Measurements from ENCODE around the gene GALNT2. TPM values are rescaled to one million over a fixed set of nuclear protein-coding genes. Genes with fewer than 3 reads are reported as not detected.

The GALNT2 gene
- total and polyA plus RNA-seq, 12 donors: 9.7 to 35.1 (median 25.8) TPM

GRCh38 chr1:230291731-230292620 is 224.9 kb downstream of the GALNT2 start:
- no peaks in the 10 kb centered on the region for H3K9me3 ChIP-seq
- no peaks in the 10 kb centered on the region for H3K36me3 ChIP-seq
- no peak overlapping the region for H3K27ac ChIP-seq

GRCh38 chr1:230292689-230293389 is 225.8 kb downstream of the GALNT2 start:
- ATAC-seq (no peak), DNase-seq (no peak)
- Histone ChIP-seq H3K27ac (no peak overlapping the region), H3K4me3 (no peak overlapping the region), H3K27me3 (peaks cover 0 to 8% (median 0%) of the 10 kb centered on the region in 7 donors), H3K36me3 (no peaks in the 10 kb centered on the region), H3K9me3 (no peaks in the 10 kb centered on the region), H3K4me1 (no peaks in the 10 kb centered on the region)
- intact Hi-C loops (cut with DNase I): no loop called here
- TF ChIP-seq CTCF (IDR thresholded peaks at IDR 0.05): no peak
- 76 to 78% methylated on average over 12 of the region's 12 CpGs for WGBS, 2 donors

More at GRCh38 chr1:230291731-230292620, 224.9 kb downstream of the GALNT2 start:
- TF ChIP-seq CTCF (IDR thresholded peaks at IDR 0.05): no peak
- Histone ChIP-seq H3K4me3 (no peak overlapping the region), H3K27me3 (peaks cover 0 to 8% (median 0%) of the 10 kb centered on the region in 7 donors), H3K4me1 (no peaks in the 10 kb centered on the region)
- DNase-seq (no peak), ATAC-seq (no peak)
- 77 to 78% methylated on average over 20 to 28 of the region's 28 CpGs for WGBS, 2 donors
- intact Hi-C loops (cut with DNase I): no loop called here

- TF ChIP-seq CTCF (IDR thresholded peaks at IDR 0.05): no peak
- ATAC-seq (no peak), DNase-seq (no peak)
- Histone ChIP-seq H3K36me3 (no peaks in the 10 kb centered on the region), H3K4me1 (no peaks in the 10 kb centered on the region), H3K4me3 (no peak overlapping the region), H3K27ac (no peak overlapping the region), H3K27me3 (peaks cover 0 to 8% (median 0%) of the 10 kb centered on the region in 7 donors), H3K9me3 (no peaks in the 10 kb centered on the region)
- 74 to 83% methylated on average over 7 of the region's 7 CpGs for WGBS, 2 donors
- intact Hi-C loops (cut with DNase I): no loop called here
Measured at GRCh38 chr1:230293390-230293700, 226.3 kb downstream of the GALNT2 start.

DNA sequence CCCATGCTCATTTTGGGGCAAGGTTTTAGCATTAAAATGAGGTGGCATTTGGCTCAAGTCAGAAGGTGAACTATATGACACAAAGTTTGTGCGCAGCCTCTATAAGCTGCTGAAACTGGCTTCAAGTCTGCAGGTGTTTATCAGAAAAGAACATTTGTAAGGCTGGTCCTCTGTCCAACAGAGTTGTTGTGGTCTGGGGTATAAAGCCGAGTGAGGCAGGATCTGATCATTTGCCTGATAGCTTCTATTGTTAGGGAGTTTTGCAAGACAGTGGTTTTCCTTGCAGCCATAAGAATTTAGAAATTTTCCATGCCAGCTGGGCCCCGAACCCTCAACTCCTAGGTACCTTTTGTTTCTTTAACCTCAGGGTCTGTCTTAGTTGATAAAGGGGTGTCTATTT is 228.3 kb downstream of the GALNT2 start:
- no peak for DNase-seq
- H3K9me3 ChIP-seq: no peaks in the 10 kb centered on the region
- no peaks in the 10 kb centered on the region for H3K36me3 ChIP-seq
- 89 to 90% methylated on average over 3 of the region's 3 CpGs for WGBS, 2 donors
- no peak for TF ChIP-seq CTCF (IDR thresholded peaks at IDR 0.05)
- H3K4me3 ChIP-seq: no peak overlapping the region
- H3K27me3 ChIP-seq: peaks cover 0 to 14% (median 0%) of the 10 kb centered on the region in 7 donors
- no peak overlapping the region for H3K27ac ChIP-seq
- H3K4me1 ChIP-seq: peaks cover 0 to 3% (median 0%) of the 10 kb centered on the region in 9 donors
- no peak for ATAC-seq
- intact Hi-C loops (cut with DNase I): no loop called here

Measured in heart right ventricle (tissue), 16 donors.